ENCODE results near the gene SYT15B.
"Not testable (repeated sequence)": the region's sequence is repeated elsewhere in the genome, so short reads cannot be mapped to it uniquely, and the experiment has no call there.

SYT15B gene

DNA sequence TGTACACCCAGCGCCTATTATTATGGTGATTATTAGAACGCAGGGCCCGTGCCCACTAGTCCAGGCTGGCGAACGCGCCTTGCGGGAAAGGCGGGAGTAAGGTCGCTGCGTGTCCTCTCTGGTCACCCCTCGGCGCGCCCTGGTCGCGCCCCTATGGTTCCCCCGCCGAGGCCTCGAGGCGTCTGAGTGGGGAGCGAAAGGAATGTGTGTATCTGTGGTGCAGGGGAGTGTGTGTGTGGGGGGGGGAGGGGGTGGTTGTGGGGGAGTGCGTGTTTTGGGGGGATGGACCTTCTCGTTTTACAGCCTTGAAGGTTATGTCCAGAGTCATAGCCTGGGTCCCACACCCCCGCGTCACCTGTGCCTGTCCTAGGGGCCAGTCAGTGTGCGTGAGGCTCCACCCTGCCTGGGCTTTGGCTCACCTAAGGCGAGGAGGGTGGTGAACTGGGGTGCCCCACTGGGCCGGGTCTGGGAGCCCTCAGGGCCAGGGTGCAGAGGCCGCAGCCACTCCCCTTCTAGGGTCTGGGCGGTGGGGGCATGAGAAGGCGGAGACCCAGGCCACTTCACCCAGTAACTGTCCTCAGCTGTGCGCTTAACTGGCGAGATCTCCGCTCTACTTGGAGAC lies at the start of gene SYT15B:
Gene SYT15B, minus strand, starts transcription at position 39 of the 622 bp plus-strand sequence. CDS start 952 bp downstream, outside the sequence.
- not testable (repeated sequence) for DNase-seq (ENCODE audit: low spot score)

DNA sequence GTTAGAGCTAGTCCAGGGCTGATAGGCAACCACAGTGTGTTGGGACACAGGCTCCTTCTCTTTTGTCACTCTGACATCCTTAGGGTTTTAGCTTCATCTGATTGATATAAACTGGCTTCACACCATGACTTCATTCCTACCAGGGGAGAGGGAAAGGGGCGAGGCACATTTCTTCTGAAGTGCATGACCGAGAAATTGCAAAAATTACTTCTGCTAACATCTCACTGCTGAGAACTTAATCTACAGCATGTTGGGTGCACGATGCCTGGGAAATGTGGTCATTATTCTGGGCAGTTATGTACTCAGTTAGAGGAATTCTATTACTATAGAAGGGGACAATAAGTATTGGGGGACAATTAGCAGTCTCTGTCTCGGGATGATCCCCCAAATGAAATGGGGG lies 16.2 kb upstream of the SYT15B start:
- DNase-seq (ENCODE audit: low spot score), result not testable (repeated sequence)

DNA sequence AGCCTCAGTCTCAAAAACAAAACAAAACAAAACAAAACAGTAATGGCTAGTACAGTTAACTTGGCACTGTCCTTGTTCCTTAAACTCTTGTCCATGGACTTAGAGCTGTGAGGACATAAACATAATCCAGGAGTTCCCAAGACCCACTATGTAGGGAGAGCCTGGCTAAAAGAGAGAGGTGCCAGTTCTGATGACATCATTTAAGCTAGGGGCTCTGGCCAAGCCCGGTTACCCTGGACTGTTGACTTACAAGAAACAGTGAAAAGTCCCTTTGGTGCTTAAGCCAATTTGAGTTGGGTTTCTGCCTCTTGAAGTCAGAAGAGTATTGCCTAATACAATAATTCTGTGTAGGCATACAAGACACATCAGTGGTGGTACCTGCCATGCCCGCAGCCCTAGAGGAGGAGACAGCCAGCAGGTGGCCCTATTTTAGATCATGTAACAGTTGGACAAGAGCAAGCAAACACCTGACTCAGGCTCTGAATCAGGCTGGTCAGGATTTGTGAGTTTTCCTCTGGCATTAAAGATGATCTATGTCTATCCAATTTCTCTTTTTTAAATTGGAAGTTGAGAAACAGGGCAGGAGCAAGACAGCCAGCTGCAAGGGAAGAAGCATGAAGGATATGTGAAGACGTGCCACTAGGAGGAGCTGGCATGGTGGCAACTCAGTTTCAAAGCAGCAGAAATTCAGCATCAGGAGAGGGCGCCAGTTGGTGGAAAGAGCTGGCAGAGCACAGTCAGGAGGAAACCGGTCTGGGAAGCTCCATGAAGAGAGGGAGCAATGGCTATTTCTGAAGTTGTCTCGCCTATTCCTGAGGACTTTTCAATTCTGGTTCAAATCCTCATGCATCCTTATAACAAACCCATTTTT lies 12.2 kb upstream of the SYT15B start:
- DNase-seq (ENCODE audit: low spot score), result peak; percentile 59

DNA sequence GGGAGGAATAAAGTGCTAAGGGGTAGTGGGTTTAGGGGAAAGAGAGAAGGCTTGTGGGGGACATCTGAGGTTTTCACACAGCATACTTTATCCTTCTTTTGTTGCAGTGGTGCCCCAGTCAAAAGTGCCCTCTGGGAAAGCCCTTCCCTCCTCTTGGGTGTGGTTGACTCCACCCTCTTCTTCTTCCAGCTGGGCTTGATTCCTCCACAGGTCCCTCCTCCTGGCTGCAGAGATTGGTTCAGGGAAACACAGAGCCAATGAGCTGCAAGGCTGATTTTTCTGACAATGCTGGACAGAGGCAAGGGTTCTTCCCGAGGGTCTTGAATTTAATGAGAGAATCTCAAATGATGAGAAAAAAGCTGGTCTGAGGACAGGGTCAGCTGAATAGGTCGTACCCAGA lies 7.4 kb upstream of the SYT15B start:
- not testable (repeated sequence) for DNase-seq (ENCODE audit: low spot score)

DNA sequence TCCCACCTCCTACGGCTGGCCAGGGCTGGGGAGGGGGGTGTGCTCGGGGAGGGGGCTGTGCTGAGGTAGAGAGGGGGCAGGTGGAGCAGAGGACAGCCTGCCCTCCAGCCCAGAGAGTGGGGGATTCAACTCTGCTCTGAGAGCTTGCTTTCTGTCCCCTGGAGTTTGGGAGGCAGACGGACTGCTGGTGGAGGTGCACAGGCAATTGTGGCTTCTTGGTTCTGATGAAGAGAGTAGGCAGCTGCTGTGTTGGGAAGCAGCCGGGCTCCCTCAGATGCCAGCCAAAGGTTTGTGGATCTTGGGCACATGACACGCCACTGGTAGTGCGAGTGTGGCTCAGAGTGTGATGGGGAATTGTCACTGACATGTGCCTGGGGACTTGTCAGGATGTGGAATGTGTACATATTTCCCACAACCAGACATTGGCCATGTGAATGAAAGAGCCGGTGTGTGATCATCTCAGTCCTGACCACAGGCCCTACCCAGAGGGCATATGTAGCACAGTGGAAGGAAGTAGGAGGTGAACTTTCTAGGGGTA lies 5.3 kb upstream of the SYT15B start:
- not testable (repeated sequence) for DNase-seq (ENCODE audit: low spot score)

DNA sequence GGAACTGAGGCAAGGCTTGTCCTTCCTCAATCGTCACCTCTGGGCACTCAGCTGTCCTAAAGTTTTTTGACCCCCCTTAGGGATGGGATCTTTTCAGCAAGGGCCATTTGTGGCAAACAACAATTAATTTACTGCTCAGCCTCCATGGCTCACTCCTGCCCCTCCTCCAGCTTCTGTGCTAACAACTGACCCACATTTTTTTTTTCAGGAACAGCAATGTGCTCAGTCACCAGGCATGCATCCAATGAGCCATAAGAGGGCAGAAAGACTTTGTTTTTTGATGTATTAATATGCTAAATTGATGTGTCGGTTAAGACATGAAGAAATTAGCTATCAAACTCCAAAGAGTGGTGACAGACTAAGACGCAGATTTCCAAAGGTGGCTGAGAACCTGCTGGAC lies 4.7 kb upstream of the SYT15B start:
- peak; percentile 3 for DNase-seq (ENCODE audit: low spot score)

DNA sequence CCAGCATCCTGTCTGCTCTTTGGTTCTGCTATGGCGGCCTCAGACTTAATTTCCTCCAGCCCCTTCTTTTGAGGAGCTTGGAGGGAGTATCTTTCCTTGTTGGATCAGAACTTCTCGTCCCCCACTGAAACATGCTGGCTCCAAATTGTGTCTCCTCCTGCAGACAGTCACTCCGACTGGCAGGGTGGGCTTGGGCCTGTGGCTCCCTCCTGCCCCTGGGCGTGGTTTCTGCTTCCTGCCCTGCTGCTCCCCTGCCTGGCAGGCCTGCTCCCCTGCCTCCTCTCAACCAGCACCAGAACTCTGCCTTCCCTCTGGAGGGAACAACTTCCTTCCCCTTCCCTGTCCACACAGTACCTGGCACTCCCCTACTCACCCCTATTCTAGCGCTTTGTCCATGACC lies 3.8 kb upstream of the SYT15B start:
- not testable (repeated sequence) for DNase-seq (ENCODE audit: low spot score)

DNA sequence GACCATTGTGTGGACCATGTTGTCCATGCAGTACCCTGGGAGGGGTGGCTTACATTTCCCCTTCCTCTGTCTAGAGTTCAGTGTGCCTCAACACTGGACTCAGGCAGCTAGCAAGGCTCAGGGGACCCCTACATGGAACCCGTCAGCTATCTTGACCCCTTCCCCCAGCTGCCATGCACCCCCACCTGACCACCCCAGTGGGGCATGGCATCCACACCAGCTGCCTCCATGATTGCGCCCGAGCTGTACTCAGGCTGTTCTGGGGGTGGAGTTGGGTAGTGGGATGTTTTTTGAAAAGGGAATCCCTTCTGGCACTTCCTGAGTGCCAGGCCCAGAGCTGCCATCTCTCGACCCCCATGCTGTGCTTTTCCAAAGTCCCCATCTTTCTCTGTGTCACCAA lies 1.8 kb upstream of the SYT15B start:
- not testable (repeated sequence) for DNase-seq (ENCODE audit: low spot score)

DNA sequence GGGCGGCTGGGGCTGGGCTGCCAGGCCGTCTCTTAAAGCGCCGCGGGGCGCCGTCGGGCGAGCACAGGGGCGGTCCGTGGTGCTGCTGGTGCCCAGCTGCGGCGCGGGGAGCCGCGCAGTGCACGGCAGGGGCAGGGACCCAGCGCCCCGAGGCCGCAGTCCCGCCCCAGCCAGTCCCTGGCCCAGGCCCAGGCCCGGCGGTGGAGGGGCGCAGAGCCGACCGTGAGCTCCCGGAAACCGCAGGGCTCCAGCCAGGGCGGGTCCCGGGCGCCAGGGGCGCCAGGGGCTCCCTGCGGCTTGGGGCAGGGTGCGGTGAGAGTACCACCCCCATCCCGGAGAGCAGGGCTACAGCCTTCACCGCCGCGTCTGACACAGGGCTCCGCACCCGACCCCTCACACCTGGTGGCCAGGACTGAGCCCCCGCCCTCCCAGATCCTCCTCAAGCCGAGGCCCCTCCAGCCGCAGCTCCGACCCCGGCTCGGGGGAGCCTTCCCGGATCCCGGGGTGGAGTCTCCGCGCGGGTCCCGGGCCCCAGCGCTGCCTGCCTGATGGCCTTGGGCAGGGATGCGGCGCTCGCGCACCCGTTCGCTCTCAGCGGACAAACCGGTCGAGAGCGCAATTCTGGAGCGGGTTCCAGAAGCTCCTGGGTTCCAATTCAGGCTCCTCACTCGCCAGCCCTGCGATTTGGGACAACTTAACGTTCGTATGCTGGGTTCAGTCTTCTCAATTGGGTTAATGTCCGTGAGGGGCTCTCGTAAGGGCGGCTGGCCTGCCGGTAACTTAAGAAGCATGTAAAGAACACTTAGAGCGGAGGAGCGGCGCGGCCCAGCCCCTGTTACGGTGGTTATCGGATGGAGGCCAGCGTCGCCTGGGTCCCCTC lies 478 bp downstream of the SYT15B start:
- DNase-seq (ENCODE audit: low spot score), result not testable (repeated sequence)

DNA sequence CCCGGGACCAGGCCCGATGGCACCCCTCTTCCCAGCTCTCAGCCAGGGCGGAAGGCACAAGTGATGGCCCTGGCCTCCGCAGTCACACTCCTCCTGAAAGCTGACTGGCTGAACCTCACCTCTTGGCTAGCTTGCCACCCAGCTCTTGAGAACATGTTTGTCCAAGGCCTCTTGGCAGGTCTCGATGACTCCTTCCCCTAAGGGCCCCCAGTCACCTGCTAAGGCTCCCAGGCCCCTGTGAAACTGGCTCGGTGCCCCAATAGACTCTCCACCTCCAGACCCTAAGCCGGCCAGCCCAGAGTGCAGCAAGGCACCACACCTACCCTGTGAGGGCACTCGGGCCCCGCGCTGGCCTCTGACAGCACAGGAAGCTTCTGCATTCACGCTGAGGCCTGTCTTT lies 4.5 kb downstream of the SYT15B start:
- not testable (repeated sequence) for DNase-seq (ENCODE audit: low spot score)

DNA sequence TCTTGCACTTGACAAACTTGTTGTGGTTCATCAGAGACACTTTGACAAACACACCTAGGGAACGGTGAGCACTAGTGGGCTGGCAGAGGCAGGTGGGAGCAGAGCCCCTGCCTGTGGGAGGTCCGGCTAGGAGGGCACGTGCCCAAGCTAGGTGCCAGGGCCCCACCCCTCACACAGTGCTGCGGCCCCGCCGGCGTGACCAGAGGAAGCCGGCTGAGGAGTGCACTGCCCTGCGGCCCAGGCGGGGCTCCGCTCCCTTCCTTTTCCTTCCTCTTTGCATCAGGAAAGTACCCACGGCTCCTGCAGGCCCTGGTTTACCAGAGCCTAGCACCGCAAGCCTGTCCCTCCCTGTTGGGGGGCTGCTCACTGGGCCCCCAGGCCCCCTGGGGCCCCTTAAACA lies 7.2 kb downstream of the SYT15B start:
- DNase-seq (ENCODE audit: low spot score), result not testable (repeated sequence)

DNA sequence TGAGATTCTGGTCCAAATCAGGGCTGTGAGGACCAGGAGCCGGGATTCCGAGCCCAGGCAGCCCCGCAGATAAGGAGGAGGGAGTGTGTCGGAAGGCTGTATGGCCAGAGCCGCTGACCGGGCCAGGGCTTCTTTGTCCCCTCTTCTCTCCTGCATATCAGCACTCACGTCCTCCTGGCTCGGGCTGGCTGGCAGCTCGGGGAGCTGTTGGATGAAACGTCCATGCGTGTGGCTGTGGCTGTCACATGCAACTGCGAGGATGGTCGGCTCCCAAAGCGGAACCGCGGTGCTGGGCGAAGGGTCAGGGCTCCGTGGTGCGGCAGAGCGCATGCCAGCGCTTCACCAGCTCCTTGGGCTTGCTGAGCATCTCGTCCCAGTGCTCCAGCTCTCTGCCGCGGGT lies 9.5 kb downstream of the SYT15B start:
- not testable (repeated sequence) for DNase-seq (ENCODE audit: low spot score)

DNA sequence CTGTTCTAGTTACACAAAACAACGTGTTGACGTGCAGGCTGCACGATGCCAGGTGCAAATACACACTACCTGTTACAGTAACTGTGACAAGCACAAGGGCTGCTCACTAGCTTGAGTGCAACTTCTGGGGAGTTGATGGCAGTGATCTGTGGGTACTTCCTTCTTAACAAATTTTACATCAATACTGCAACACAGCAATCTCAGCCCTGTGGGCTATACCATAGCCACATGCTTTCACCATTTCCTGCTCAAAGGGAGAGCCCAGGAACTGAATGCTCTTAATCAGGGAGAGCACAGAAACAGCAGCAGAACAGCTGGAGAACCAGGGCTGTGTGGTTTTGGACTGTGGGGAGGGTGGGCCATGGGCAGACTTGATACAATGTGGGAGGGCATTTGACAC lies 10.2 kb downstream of the SYT15B start:
- not testable (repeated sequence) for DNase-seq (ENCODE audit: low spot score)

DNA sequence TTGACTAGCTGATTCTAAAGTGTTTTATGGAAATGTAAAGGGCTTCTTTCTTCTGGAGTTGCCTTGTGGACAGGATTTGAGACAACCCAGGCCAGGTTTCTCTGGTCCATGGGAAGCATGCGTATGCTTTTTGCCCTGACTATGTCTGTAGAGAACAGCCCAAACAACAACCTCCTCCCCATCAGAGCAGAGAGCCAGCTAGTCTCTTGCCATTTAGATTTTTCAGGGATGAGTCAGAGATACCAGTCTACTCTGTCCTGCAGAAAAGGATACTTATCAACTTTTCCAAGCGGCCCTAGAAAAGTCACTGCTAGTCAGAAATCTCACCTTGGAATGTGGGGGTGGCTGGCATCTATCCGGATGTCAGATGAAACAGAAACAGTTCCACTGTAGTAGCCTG lies 11.6 kb downstream of the SYT15B start:
- DNase-seq (ENCODE audit: low spot score), result not testable (repeated sequence)

DNA sequence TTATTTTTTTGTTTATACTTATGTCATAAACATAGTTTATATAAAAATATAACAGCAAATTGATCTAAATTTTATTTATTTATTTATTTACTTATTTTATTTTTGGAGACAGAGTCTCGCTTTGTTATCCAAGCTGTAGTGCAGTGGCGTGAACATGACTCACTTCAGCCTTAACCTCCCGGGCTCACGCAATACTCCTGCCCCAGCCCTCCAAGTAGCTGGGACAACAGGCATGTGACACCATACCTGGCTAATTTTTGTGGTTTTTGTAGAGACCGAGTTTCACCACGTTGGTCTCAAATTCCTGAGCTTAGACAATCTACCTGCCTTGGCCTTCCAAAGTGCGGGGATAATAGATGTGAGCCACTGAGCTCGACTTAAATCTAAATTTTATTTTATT lies 13.0 kb downstream of the SYT15B start:
- not testable (repeated sequence) for DNase-seq (ENCODE audit: low spot score)

DNA sequence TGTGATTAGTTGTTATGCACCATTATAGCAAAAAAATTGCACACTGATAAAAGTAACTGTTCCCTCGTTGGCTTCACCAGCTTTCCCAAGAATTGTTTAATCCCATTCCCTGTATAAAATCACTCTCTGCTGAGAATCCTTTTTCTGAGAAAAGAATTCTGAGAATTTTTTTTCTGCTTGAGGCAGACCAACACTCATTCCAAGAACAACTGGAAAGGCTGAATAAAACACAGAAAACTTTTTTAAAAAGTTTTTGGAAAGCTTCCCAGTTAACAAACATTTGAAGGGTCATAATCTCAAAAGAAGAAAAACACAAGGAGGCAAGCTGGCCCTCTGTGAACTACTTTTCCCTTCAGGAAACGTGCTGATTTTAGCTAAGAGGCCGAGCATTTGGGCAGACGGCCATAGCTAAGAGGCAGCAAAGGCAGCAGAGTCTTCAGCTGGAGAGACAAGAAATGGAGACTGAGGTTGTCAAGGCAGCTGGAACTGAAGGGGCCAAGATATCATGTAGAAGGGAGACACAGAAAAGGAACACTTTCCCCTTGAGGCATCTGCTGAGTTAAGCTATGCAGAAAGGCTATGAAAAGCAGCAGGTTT lies 16.5 kb downstream of the SYT15B start:
- not testable (repeated sequence) for DNase-seq (ENCODE audit: low spot score)

DNA sequence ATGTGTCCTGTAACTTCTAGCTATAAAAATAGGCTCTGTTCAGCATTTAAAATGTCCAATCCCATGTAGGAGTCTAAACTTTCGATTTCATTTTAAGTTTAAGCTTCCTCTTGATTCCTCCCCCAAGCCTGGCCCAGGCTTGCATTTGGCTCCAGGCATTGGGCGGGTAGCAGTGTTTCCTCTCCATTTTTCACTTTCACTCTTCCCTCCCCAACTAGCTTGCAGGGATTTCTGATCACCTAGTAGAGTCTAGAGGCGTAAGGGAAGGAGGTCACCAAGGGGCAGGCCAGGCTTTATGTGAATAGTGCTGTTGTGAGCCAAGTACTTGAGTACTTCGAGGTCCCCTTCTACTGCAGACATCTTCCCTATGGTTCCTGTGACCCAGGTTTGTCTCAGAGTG lies 18.5 kb downstream of the SYT15B start:
- DNase-seq (ENCODE audit: low spot score), result not testable (repeated sequence)

DNA sequence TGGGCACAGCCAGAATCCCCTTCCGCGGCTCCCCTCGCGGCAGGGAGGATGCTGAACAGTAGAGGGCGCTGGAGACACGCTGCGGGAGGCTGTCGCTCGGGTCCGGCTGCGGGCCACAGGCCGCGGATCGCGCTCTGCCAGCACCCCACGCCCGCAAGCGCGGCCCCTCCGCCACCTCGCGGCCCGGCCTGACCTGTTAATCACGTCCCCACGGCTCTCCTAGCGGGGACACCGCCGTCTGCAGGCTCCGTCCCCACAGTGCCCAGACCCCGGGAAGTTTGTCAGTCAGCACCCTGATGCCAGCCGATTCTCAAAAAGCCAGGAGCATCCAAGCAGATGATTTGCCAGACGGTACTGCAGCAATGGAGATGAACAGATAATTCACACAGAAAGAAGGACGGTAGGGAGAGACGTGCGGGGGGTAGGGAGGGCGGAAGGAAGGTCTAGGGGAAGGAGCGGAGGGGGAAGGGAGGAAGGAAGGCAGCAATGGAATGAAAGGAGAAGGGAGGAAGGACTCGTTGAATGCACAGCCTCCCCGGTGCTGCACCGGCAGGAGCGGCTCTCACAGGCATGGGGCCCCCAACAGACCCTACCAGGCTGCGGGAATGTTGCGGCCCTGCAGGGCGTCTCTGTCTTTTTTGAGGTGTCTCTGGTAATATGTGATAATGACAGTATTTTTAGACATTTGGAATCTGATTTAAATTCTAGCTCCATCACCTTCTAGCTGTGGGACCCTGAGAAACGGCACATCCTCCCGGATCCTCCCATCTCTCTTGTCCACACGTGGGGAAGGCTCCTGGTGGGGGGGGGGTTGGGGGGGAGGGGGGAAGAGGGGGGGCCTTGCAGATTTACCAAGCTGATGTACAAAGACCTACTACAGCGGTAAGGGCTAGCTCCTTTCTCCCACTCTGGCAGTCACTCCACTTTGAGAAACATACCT lies 19.5 kb downstream of the SYT15B start:
- not testable (repeated sequence) for DNase-seq (ENCODE audit: low spot score)

DNA sequence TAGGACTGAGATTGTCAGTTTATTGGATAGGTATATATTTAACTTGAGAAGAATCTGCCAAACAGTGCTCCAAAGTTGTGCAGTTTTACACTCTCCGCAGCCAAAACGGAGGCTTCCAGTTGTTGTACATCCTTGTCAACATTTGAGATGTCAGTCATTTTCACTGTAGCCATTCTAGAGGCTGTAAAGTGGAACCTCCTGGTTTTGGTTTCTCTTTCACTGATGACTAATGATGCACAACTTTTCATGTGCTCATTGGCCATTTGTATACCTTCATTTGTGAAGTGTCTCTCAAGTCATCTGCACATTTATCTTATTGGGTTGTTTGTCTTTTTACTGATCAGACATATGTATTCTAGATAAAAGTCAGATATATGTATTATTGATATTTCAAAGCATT lies 22.5 kb downstream of the SYT15B start:
- DNase-seq (ENCODE audit: low spot score), result not testable (repeated sequence)

DNA sequence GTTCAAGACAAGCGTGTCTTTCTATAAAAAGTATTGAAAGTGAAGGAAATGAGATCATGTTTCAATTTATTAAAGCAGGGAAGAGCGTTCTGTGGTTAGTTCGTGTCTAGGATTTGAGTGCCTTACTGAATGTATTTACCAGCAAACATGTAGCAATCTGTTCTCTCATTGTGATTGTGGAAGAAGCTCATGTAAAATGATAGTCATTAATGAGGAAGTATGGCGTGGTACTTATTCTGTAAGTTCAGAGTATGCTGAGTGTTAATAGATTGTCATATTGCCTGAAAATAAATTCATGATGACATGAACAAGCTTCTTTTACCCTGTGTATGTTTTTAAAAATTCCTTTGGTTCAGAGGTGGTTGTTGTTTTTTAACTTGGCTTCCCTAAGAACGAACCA lies 32.5 kb downstream of the SYT15B start:
- not testable (repeated sequence) for DNase-seq (ENCODE audit: low spot score)
